ENCODE measurements around the gene TLDC2. TPM values are rescaled to one million over a fixed set of nuclear protein-coding genes. Genes with fewer than 3 reads are reported as not detected.

The TLDC2 gene
- total RNA-seq, 1 experiment from 2014 or later, result 0.17 TPM

GRCh38 chr20:36866681-36867495 lies 9.1 kb upstream of the TLDC2 start:
- DNase-seq (ENCODE audit: low spot score), result no peak
- TF ChIP-seq ZSCAN18 (CRISPR knock-in tag; IDR thresholded peaks at IDR 0.05) (no peak), KAT7 (CRISPR knock-in tag; IDR thresholded peaks at IDR 0.05; ENCODE audit: borderline replicate concordance) (no peak), USF1 (CRISPR knock-in tag; IDR thresholded peaks at IDR 0.05) (no peak), PRDM15 (CRISPR knock-in tag; IDR thresholded peaks at IDR 0.05) (no peak), E2F1 (CRISPR knock-in tag; IDR thresholded peaks at IDR 0.05) (no peak), PRRX2 (CRISPR knock-in tag; IDR thresholded peaks at IDR 0.05) (no peak), EMX1 (CRISPR knock-in tag; IDR thresholded peaks at IDR 0.05) (no peak), NFATC4 (CRISPR knock-in tag; IDR thresholded peaks at IDR 0.05) (no peak), PREB (CRISPR knock-in tag; IDR thresholded peaks at IDR 0.05; ENCODE audit: borderline replicate concordance) (no peak), HMGXB4 (CRISPR knock-in tag; IDR thresholded peaks at IDR 0.05) (no peak), ATF1 (CRISPR knock-in tag; IDR thresholded peaks at IDR 0.05) (no peak), NR1H2 (CRISPR knock-in tag; IDR thresholded peaks at IDR 0.05) (no peak), GABPB1 (CRISPR knock-in tag; IDR thresholded peaks at IDR 0.05) (no peak), ZNF263 (CRISPR knock-in tag; IDR thresholded peaks at IDR 0.05; ENCODE audit: low read depth) (no peak), ZNF532 (CRISPR knock-in tag; IDR thresholded peaks at IDR 0.05; ENCODE audit: borderline replicate concordance) (no peak)
- Mint-ChIP-seq H3K27me3 (ENCODE audit: low read depth) (peaks cover 13% of the 10 kb centered on the region), H3K9me3 (no peaks in the 10 kb centered on the region), H3K4me1 (peaks cover 12% of the 10 kb centered on the region), H3K4me3 (no peak overlapping the region), H3K36me3 (no peaks in the 10 kb centered on the region), H3K27ac (no peak overlapping the region)
- CTCF ChIA-PET, result interaction anchor here (1.1 to 6.4 kb wide), 5 partner anchors 12 to 325 kb away, joined by 3 to 37 read pairs (median 6); partner anchors contain the start of gene DSN1
- POLR2A ChIA-PET, result interaction anchor here (1.0 kb wide), 1 partner anchor 19 kb away, joined by 3 read pairs; no protein-coding TSS in a partner anchor
- ATAC-seq, result no peak

All from WTC11 (cell line).